ENCODE results near the gene DYNC1LI2. TPM values are rescaled to one million over a fixed set of nuclear protein-coding genes. Genes with fewer than 3 reads are reported as not detected.
"Not testable (repeated sequence)": the region's sequence is repeated elsewhere in the genome, so short reads cannot be mapped to it uniquely, and the experiment has no call there.

Gene DYNC1LI2
- total RNA-seq, result 10 to 100 TPM; 56.5 to 63.1 TPM

- peak within 1 kb of the TSS; percentile 90 for H3K27ac Mint-ChIP-seq
- peak within 1 kb of the TSS; percentile 80 for H3K4me3 Mint-ChIP-seq
- ATAC-seq (peak; percentile 84), DNase-seq (peak; percentile 84)
- H3K9me3 Mint-ChIP-seq (ENCODE audit: insufficient read depth), result no peaks in the 10 kb centered on the region
- ChIA-PET CTCF (interaction anchor here (0.6 to 3.3 kb wide), 38 partner anchors 10 to 431 kb away, joined by 3 to 38 read pairs (median 4); partner anchors contain the start of genes CKLF, NAE1 and PDP2), POLR2A (interaction anchor here (0.6 to 2.1 kb wide), 6 partner anchors 10 to 129 kb away, joined by 3 to 8 read pairs (median 4); partner anchors contain the start of genes NAE1 and PDP2)
- H3K27me3 Mint-ChIP-seq (ENCODE audit: low read depth), result peaks cover 17% of the 10 kb centered on the region
- H3K36me3 Mint-ChIP-seq (ENCODE audit: low read depth), result peaks cover 35% of the 10 kb centered on the region
- peaks cover 44% of the 10 kb centered on the region for H3K4me1 Mint-ChIP-seq (ENCODE audit: low read depth)
Observed at GRCh38 chr16:66751303-66751991, at the start of gene DYNC1LI2. Gene DYNC1LI2 (minus strand): TSS chr16:66751609. CDS start chr16:66751591, 18 bp downstream.

- Mint-ChIP-seq H3K4me1 (ENCODE audit: low read depth) (no peaks in the 10 kb centered on the region), H3K4me3 (no peak overlapping the region), H3K27me3 (ENCODE audit: low read depth) (no peaks in the 10 kb centered on the region), H3K36me3 (ENCODE audit: low read depth) (peaks cover 21% of the 10 kb centered on the region), H3K27ac (no peak overlapping the region), H3K9me3 (ENCODE audit: insufficient read depth) (no peaks in the 10 kb centered on the region)
- ChIA-PET CTCF (no interaction called here), POLR2A (no interaction called here)
- DNase-seq (no peak), ATAC-seq (no peak)
Observed at GRCh38 chr16:66800856-66801255, 49.4 kb upstream of the DYNC1LI2 start.

GRCh38 chr16:66798161-66798560 is 46.8 kb upstream of the DYNC1LI2 start:
- CTCF ChIA-PET, result interaction anchor here (1.0 to 1.1 kb wide), 2 partner anchors 32 to 75 kb away, joined by 3 to 4 read pairs; partner anchors contain the start of gene NAE1

GRCh38 chr16:66793984-66794383 is 42.6 kb upstream of the DYNC1LI2 start:
- H3K9me3 Mint-ChIP-seq (ENCODE audit: insufficient read depth); H3K27ac Mint-ChIP-seq; DNase-seq; H3K4me3 Mint-ChIP-seq; H3K4me1 Mint-ChIP-seq (ENCODE audit: low read depth); POLR2A ChIA-PET; CTCF ChIA-PET; ATAC-seq; H3K36me3 Mint-ChIP-seq (ENCODE audit: low read depth): not testable (repeated sequence)
- H3K27me3 Mint-ChIP-seq (ENCODE audit: low read depth), result peaks cover 13% of the 10 kb centered on the region

More at GRCh38 chr16:66798161-66798560, 46.8 kb upstream of the DYNC1LI2 start:
- DNase-seq (no peak), ATAC-seq (no peak)
- H3K9me3 Mint-ChIP-seq (ENCODE audit: insufficient read depth), result no peaks in the 10 kb centered on the region
- no peak overlapping the region for H3K27ac Mint-ChIP-seq
- H3K4me3 Mint-ChIP-seq, result no peak overlapping the region
- H3K4me1 Mint-ChIP-seq (ENCODE audit: low read depth), result no peaks in the 10 kb centered on the region
- no peaks in the 10 kb centered on the region for H3K36me3 Mint-ChIP-seq (ENCODE audit: low read depth)
- POLR2A ChIA-PET, result no interaction called here
- peaks cover 4% of the 10 kb centered on the region for H3K27me3 Mint-ChIP-seq (ENCODE audit: low read depth)

- H3K4me1 Mint-ChIP-seq (ENCODE audit: low read depth), result no peaks in the 10 kb centered on the region
- ChIA-PET CTCF (interaction anchor here (1.3 kb wide), 1 partner anchor 40 kb away, joined by 5 read pairs; the partner anchor contains the start of gene NAE1), POLR2A (no interaction called here)
- ATAC-seq, result no peak
- no peaks in the 10 kb centered on the region for H3K36me3 Mint-ChIP-seq (ENCODE audit: low read depth)
- no peak overlapping the region for H3K27ac Mint-ChIP-seq
- H3K27me3 Mint-ChIP-seq (ENCODE audit: low read depth), result peaks cover 12% of the 10 kb centered on the region
- H3K9me3 Mint-ChIP-seq (ENCODE audit: insufficient read depth), result no peaks in the 10 kb centered on the region
- no peak overlapping the region for H3K4me3 Mint-ChIP-seq
- no peak for DNase-seq
Observed at GRCh38 chr16:66790130-66790733, 38.8 kb upstream of the DYNC1LI2 start.

- no peaks in the 10 kb centered on the region for H3K36me3 Mint-ChIP-seq (ENCODE audit: low read depth)
- H3K4me1 Mint-ChIP-seq (ENCODE audit: low read depth), result no peaks in the 10 kb centered on the region
- no peak for ATAC-seq
- CTCF ChIA-PET, result no interaction called here
- H3K4me3 Mint-ChIP-seq, result no peak overlapping the region
- DNase-seq, result no peak
- peaks cover 9% of the 10 kb centered on the region for H3K27me3 Mint-ChIP-seq (ENCODE audit: low read depth)
- no peaks in the 10 kb centered on the region for H3K9me3 Mint-ChIP-seq (ENCODE audit: insufficient read depth)
- POLR2A ChIA-PET, result no interaction called here
- no peak overlapping the region for H3K27ac Mint-ChIP-seq
Observed at GRCh38 chr16:66787427-66787826, 36.0 kb upstream of the DYNC1LI2 start.

- ATAC-seq (no peak), DNase-seq (no peak)
- Mint-ChIP-seq H3K27ac (no peak overlapping the region), H3K27me3 (ENCODE audit: low read depth) (peaks cover 6% of the 10 kb centered on the region), H3K9me3 (ENCODE audit: insufficient read depth) (no peaks in the 10 kb centered on the region), H3K4me3 (no peak overlapping the region), H3K4me1 (ENCODE audit: low read depth) (no peaks in the 10 kb centered on the region), H3K36me3 (ENCODE audit: low read depth) (no peaks in the 10 kb centered on the region)
- ChIA-PET POLR2A (no interaction called here), CTCF (no interaction called here)
Observed at GRCh38 chr16:66786551-66786950, 35.1 kb upstream of the DYNC1LI2 start.

GRCh38 chr16:66776457-66776856 is 25.0 kb upstream of the DYNC1LI2 start:
- ChIA-PET POLR2A (no interaction called here), CTCF (interaction anchor here (1.8 to 1.9 kb wide), 2 partner anchors 25 to 54 kb away, joined by 7 to 8 read pairs; partner anchors contain the start of genes DYNC1LI2 and NAE1)
- H3K27ac Mint-ChIP-seq, result no peak overlapping the region
- DNase-seq (no peak), ATAC-seq (no peak)
- H3K4me1 Mint-ChIP-seq (ENCODE audit: low read depth), result no peaks in the 10 kb centered on the region
- H3K27me3 Mint-ChIP-seq (ENCODE audit: low read depth), result no peaks in the 10 kb centered on the region
- H3K36me3 Mint-ChIP-seq (ENCODE audit: low read depth), result no peaks in the 10 kb centered on the region
- no peak overlapping the region for H3K4me3 Mint-ChIP-seq
- H3K9me3 Mint-ChIP-seq (ENCODE audit: insufficient read depth), result no peaks in the 10 kb centered on the region

- ChIA-PET POLR2A (no interaction called here), CTCF (no interaction called here)
- H3K4me3 Mint-ChIP-seq, result no peak overlapping the region
- no peaks in the 10 kb centered on the region for H3K27me3 Mint-ChIP-seq (ENCODE audit: low read depth)
- DNase-seq (no peak), ATAC-seq (no peak)
- H3K4me1 Mint-ChIP-seq (ENCODE audit: low read depth), result no peaks in the 10 kb centered on the region
- H3K36me3 Mint-ChIP-seq (ENCODE audit: low read depth), result no peaks in the 10 kb centered on the region
- no peaks in the 10 kb centered on the region for H3K9me3 Mint-ChIP-seq (ENCODE audit: insufficient read depth)
- no peak overlapping the region for H3K27ac Mint-ChIP-seq
Observed at GRCh38 chr16:66774981-66775380, 23.6 kb upstream of the DYNC1LI2 start.

GRCh38 chr16:66758086-66758485 is 6.7 kb upstream of the DYNC1LI2 start:
- ATAC-seq (no peak), DNase-seq (no peak)
- peaks cover 16% of the 10 kb centered on the region for H3K27me3 Mint-ChIP-seq (ENCODE audit: low read depth)
- H3K9me3 Mint-ChIP-seq (ENCODE audit: insufficient read depth), result no peaks in the 10 kb centered on the region
- ChIA-PET CTCF (no interaction called here), POLR2A (no interaction called here)
- no peaks in the 10 kb centered on the region for H3K4me1 Mint-ChIP-seq (ENCODE audit: low read depth)
- H3K27ac Mint-ChIP-seq, result no peak overlapping the region
- no peaks in the 10 kb centered on the region for H3K36me3 Mint-ChIP-seq (ENCODE audit: low read depth)
- no peak overlapping the region for H3K4me3 Mint-ChIP-seq

- Mint-ChIP-seq H3K9me3 (ENCODE audit: insufficient read depth) (no peaks in the 10 kb centered on the region), H3K36me3 (ENCODE audit: low read depth) (peaks cover 7% of the 10 kb centered on the region), H3K27ac (no peak overlapping the region), H3K4me1 (ENCODE audit: low read depth) (peaks cover 14% of the 10 kb centered on the region), H3K4me3 (no peak overlapping the region), H3K27me3 (ENCODE audit: low read depth) (peaks cover 21% of the 10 kb centered on the region)
- no peak for ATAC-seq
- ChIA-PET POLR2A (no interaction called here), CTCF (interaction anchor here (0.8 to 3.7 kb wide), 5 partner anchors 14 to 76 kb away, joined by 3 to 14 read pairs (median 4); partner anchors contain the start of gene NAE1)
- no peak for DNase-seq
Observed at GRCh38 chr16:66754819-66755218, 3.4 kb upstream of the DYNC1LI2 start.

- Mint-ChIP-seq H3K27ac (no peak overlapping the region), H3K27me3 (ENCODE audit: low read depth) (peaks cover 21% of the 10 kb centered on the region), H3K36me3 (ENCODE audit: low read depth) (peaks cover 10% of the 10 kb centered on the region), H3K4me3 (no peak overlapping the region), H3K9me3 (ENCODE audit: insufficient read depth) (no peaks in the 10 kb centered on the region), H3K4me1 (ENCODE audit: low read depth) (peaks cover 20% of the 10 kb centered on the region)
- DNase-seq, result no peak
- ChIA-PET CTCF (interaction anchor here (0.8 to 3.7 kb wide), 5 partner anchors 14 to 77 kb away, joined by 3 to 14 read pairs (median 4); partner anchors contain the start of gene NAE1), POLR2A (no interaction called here)
- ATAC-seq, result no peak
Observed at GRCh38 chr16:66754211-66754610, 2.8 kb upstream of the DYNC1LI2 start.
